ENCODE data around the gene SEPTIN7.

GRCh38 chr7:35801392-35802101, 690 bp downstream of the SEPTIN7 start:
- TF ChIP-seq POLR2AphosphoS5 (IDR thresholded peaks at IDR 0.05) = peak in 1 of 3 donors; percentile 13
- peak in 9 of 11 experiments; percentile 14 to 66 (median 52) for TF ChIP-seq CTCF (IDR thresholded peaks at IDR 0.05 in 8 of 11, conservative IDR thresholded peaks at IDR 0.05 in 3 of 11)
- no peak for TF ChIP-seq POLR2A (IDR thresholded peaks at IDR 0.05)

All from spleen (tissue), 7 donors.